GM19023 (cell line): ENCODE measurements around the gene CGAS.
"Not testable (repeated sequence)": the region's sequence is repeated elsewhere in the genome, so short reads cannot be mapped to it uniquely, and the experiment has no call there.

ENCODE experiments used
- ATAC-seq: cut with Tn5 transposase; IDR thresholded peaks from one replicate; pipeline ENCODE4 v1.9.1; 2021; ENCODE audit warnings: mild to moderate bottlenecking, moderate library complexity; ENCODE audit not compliant: unreplicated experiment

The CGAS gene

GRCh38 chr6:73452107-73452461 is at the start of gene CGAS:
CGAS (minus strand) TSS chr6:73452297; CDS start chr6:73452181, 116 bp downstream.
- peak; percentile 73 for ATAC-seq

DNA sequence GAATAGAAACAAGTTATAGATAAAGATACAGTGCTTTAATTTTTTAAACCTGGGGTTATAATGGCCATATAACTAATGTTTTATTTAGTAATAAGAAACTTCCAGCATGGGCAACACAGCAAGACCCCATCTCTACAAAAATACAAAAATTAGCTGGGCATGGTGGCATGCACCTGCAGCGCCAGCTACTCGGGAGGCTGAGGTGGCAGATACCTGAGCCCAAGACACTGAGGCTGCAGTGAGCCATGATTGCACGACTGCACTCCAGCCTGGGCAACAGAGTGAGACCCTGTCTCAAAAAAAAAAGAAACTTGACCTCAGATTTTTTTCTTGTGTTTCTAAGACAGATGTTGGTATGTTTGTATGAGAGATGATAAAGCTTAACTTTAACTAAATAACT is 45.8 kb upstream of the CGAS start:
- ATAC-seq: no peak

DNA sequence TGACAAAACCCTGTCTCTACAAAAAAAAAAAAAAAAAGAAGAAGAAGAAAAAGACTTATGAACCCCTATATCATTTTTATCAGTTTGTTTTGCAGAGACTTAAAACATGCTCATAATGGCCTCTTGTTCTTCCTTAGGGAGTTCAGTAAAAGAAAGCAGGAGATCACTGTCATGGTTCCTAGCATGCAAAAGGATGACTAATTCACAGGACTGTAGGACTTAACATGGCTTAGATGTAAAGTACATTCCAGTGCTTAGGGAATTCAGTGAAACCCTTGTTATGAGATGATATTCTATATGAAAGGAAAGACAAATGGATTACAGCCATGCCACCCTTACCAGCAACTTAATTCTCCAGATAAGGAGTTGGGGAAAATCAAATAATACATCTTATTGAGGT is 39.3 kb upstream of the CGAS start:
- ATAC-seq: no peak

- ATAC-seq: no peak
Measured at GRCh38 chr6:73487473-73487872, 35.4 kb upstream of the CGAS start.

- ATAC-seq: no peak
Measured at GRCh38 chr6:73484438-73484837, 32.3 kb upstream of the CGAS start.

- ATAC-seq: no peak
Measured at GRCh38 chr6:73481969-73482368, 29.9 kb upstream of the CGAS start.

- no peak for ATAC-seq
Measured at GRCh38 chr6:73477407-73477806, 25.3 kb upstream of the CGAS start.

GRCh38 chr6:73476723-73477122 is 24.6 kb upstream of the CGAS start:
- ATAC-seq: no peak

GRCh38 chr6:73471686-73472290 is 19.7 kb upstream of the CGAS start:
- ATAC-seq: peak; percentile 88

- ATAC-seq: peak; percentile 92
Measured at GRCh38 chr6:73461537-73462350, 9.6 kb upstream of the CGAS start, which contains the start of gene MTO1. MTO1 (plus strand) TSS chr6:73461737; CDS start chr6:73461855, 118 bp downstream.

- no peak for ATAC-seq
Measured at GRCh38 chr6:73460056-73460455, 8.0 kb upstream of the CGAS start.

- not testable (repeated sequence) for ATAC-seq
Measured at GRCh38 chr6:73459474-73459873, 7.4 kb upstream of the CGAS start.

- no peak for ATAC-seq
Measured at GRCh38 chr6:73455865-73456629, 4.0 kb upstream of the CGAS start.

- peak; percentile 60 for ATAC-seq
Measured at GRCh38 chr6:73451223-73452106, 632 bp downstream of the CGAS start.

DNA sequence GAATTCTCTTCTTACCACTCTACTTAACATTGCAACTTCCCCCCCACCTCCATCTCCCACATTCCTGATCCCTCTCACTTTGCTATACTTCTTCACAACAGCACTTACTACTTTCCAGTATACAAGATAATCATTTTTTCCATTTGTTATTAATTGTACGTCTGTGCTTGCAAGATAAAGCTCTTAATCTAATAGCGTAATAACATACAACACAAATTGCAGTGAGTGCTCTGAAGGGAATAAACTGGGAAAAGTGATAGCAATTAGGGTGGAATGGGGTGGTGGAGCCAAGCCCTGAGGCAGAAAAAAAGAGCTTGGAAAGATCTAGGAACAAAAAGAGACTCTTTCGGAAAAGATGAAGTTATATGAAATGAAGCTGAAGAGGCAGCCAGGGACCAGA is 8.5 kb downstream of the CGAS start:
- ATAC-seq: no peak

DNA sequence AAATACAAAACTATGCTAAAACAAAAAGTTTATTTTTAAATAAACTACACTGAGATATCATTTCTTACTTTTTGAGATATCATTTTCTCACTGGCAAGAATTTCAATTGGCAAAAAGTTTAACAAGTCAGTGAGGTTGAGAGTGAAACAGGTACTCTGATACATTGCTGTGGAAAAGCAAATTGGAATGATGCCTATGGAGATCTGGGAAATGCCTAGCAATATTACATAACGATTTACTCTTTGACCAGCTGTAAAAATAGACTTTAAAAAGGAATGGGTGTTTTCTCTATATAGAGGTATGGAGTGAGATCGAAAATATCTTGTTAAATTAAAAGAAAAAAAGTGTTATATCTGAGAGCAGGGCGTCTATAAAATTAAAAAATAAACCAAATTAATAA is 16.9 kb downstream of the CGAS start:
- ATAC-seq: no peak

- no peak for ATAC-seq
Measured at GRCh38 chr6:73421534-73421933, 30.6 kb downstream of the CGAS start.

- ATAC-seq: no peak
Measured at GRCh38 chr6:73418081-73418741, 33.9 kb downstream of the CGAS start.

- no peak for ATAC-seq
Measured at GRCh38 chr6:73413102-73413501, 39.0 kb downstream of the CGAS start.

GRCh38 chr6:73409395-73409794 is 42.7 kb downstream of the CGAS start:
- ATAC-seq: no peak
